Activated CD4-positive, CD25-positive, alpha-beta regulatory T cell (primary cell): ENCODE results near the gene ZNF805.
A peak's percentile ranks its signal among the peaks of the same experiment; 100 is the strongest.
"Not testable (repeated sequence)": the region's sequence is repeated elsewhere in the genome, so short reads cannot be mapped to it uniquely, and the experiment has no call there.

ENCODE experiments used
- DNase-seq, 4 experiments: peaks; one replicate each; lab custom pipeline; 2025; lab: John Stamatoyannopoulos, UW

Gene ZNF805

DNA sequence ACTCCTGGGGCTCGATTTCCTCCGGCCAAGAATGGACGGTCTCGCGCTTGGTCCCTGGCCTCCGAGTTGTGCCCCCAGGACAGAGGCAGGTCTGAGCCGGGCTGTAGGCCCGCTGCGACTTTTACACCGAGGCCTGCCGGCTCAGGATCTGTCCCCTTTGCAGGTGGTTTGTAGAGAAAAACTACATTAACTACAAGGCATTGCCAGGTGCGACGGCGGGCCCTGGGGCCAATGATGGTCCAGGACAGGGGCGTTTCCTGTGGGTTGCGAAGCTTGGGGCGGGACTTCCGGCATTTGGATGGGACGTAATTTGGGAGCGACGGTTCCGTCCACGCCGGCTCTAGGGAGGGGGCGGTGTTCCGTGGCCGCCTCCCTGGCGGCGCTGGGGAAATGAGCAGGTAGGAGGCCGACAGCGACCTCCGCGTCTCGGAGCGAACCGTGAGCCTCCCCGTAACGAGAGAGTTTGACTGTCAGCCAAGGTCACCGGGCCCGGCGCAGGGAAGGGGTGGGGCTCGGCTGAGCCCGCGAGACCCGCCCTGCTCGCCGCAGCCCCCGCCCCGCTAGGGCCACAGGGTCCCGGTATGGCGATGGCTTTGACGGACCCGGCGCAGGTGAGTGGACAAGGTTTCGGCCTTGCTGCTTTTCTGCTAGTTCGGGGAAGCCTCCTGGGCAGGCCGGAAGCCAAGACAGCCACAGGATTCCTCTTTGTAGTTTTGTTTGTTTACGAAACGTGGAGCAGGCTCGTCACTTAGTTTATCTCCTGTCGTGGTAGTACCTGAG is at the start of gene ZNF805:
Gene ZNF805 (plus strand): TSS at position 322 of the 780 bp plus-strand sequence. CDS start 260 bp downstream, at position 582.
- DNase-seq, result peak; percentile 87 to 94 (median 92)

GRCh38 chr19:57191141-57192076 is 49.0 kb upstream of the ZNF805 start, which contains the start of gene ZNF264:
Gene ZNF264, plus strand, starts transcription at chr19:57191500. Its CDS starts 414 bp downstream, at chr19:57191914.
- peak; percentile 80 to 88 (median 84) for DNase-seq

GRCh38 chr19:57192077-57192420 is 48.4 kb upstream of the ZNF805 start:
- no peak for DNase-seq

DNA sequence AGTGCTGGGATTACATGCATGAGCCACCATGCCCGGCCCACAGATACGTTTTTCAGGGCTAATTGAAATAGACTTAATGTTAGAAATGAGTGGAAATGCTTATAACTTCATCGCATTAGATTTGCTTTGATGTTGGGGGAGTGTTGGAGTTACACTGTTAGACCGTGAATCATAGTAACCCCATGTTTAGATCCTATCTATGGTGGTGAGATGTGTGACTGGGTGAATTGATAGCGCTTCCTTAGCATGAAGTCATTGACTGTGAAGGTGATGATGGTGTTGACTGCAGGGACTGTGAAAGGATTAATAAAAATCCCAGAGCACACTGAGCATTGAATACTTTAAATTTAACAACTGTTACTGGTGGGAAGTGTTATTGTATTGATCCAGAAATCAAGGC is 47.4 kb upstream of the ZNF805 start:
- no peak for DNase-seq

DNA sequence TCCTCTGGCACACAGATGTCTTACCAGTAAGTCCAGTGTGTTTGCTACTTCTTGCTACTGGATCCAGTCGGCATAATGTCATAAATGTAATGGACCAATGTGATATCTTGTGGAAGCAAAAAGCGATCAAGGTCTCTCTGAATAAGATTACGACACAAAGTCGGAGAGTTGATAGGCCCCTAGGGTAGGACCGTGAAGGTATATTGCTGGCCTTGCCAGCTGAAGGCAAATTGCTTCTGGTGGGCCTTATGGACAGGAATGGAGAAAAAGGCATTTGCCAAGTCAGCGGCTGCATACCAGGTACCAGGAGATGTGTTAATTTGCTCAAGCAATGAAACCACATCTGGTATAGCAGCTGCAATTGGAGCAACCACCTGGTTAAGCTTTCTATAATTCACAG is 42.6 kb upstream of the ZNF805 start:
- not testable (repeated sequence) for DNase-seq

DNA sequence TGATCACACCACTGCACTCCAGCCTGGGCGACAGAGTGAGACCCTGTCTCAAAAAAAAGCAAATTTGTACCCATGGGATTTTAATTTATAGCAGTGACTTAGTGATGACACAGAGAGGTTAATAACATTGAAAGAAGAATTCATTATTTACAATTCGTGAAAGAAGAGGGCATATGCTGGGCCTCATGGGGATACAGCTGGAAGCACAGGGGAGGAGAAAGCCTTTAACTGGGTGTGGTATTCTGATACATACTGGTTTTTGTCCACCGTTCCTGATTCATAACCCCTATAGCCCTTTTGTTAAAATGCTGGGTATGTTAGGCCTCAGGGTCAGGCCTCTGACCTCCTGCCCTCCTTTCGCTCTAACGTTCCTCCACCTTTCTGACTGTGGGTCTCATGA is 38.3 kb upstream of the ZNF805 start:
- DNase-seq, result no peak

DNA sequence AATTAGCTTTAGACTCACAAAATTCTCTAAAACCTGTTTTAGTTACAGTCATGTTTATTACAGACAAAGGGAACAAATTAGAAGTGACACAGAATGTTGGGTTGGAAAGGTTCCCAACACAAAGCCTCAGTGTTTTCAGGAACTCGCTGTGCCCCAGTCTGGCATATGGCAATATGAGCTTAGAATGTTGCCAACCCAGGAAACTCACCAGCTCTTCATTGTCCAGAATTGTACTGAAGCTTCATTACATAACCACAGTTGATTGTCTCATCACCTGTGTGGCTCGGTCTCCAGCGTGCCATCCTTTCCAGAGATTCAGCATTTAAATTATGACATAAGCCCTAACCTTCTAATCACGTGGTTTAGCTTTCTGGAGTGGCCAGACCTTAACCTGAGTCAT is 30.1 kb upstream of the ZNF805 start:
- no peak for DNase-seq

- no peak for DNase-seq
These were observed 28.3 kb upstream of the ZNF805 start for GRCh38 chr19:57212109-57212508.

- DNase-seq, result no peak
These were observed 12.9 kb upstream of the ZNF805 start for GRCh38 chr19:57227502-57227901.

- no peak for DNase-seq
These were observed 8.7 kb upstream of the ZNF805 start for GRCh38 chr19:57231686-57232085.

- no peak for DNase-seq
These were observed 7.2 kb upstream of the ZNF805 start for GRCh38 chr19:57233207-57233606.

DNA sequence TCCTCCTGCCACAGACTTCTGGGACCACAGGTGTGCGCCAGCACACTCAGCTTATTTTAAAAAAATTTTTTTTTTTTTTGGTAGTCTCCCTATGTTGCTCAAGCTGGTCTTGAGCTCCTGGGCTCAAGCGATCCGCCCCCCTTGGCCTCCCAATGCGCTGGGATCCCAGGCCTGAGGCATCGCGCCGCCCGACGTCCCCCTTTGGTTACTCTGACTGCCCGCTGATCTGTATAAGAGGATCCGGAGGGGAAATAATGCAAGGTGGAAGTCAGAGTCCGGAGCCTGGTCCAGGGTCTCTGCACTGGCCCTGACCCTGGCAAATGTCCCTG is 486 bp upstream of the ZNF805 start:
- DNase-seq, result no peak

- DNase-seq, result no peak
These were observed 744 bp downstream of the ZNF805 start for GRCh38 chr19:57241176-57241575.

DNA sequence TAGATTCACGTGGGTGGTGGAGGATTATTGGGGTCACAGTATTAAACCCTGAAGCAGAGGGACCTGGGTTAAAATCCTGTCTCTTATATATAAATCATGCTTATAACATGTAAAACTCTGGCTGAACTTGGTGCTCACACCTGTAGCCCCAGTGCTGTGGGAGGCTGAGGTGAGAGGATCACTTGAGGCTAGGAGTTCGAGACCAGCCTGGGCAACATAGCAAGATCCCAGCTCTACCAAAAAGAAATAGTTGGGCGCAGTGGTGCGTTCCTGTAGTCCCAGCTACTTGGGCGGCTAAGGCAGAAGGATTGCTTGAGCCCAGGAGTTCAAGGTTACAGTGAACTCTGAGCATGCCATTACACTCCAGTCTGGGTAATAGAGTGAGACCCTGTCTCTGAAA is 2.4 kb downstream of the ZNF805 start:
- no peak for DNase-seq

DNA sequence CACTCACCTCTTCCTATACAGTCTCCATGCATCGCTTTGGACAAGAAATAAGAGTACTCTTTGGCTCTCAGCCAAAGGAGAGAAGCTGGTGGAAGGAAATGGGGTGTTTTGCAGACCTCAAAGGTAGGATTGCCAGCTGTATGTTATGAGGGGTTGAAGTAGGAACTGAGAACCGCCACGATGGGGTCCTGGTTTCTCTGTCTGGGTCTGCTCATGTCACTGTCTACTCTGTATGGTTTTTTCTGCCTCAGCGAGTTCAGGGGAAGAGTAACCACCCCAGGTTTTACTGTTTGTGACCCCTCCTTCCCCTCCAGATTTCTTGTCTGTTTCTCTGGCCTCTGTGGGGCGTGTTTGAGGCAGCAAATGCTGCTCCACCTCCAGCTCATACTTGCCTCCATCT is 4.1 kb downstream of the ZNF805 start:
- no peak for DNase-seq

GRCh38 chr19:57245066-57245465 is 4.6 kb downstream of the ZNF805 start:
- DNase-seq, result no peak

- DNase-seq, result no peak
These were observed 5.5 kb downstream of the ZNF805 start for GRCh38 chr19:57245959-57246358.

GRCh38 chr19:57248646-57249045 is 8.2 kb downstream of the ZNF805 start:
- DNase-seq, result no peak

GRCh38 chr19:57249329-57249728 is 8.9 kb downstream of the ZNF805 start:
- DNase-seq, result no peak

DNA sequence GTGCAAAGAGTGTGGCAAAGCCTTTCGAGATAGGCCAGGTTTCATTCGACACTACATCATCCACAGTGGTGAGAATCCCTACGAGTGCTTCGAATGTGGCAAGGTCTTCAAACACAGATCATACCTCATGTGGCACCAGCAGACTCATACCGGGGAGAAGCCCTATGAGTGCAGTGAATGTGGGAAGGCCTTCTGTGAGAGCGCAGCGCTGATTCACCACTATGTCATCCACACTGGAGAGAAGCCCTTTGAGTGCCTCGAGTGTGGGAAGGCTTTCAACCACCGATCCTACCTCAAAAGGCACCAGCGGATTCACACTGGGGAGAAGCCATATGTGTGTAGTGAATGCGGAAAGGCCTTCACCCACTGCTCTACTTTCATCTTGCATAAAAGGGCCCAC is 13.3 kb downstream of the ZNF805 start:
- not testable (repeated sequence) for DNase-seq

DNA sequence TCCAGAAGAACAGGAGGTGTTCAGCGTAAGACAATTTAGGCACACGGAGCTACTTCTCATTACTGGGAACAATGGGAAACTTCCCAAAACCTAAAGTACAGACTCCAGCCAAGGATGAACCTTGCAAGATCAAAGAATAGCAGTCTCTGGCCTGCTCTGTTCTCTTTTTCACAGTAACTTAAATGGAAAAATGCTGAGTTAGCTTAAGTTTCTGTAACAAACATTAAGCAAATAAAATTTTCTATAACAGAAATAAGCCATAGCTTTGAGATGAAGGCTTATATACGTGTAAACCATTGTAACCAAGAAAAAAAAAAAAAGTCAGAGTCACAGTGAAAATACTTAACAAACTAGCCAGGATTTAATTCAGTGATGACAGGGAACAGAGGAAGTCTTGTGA is 21.6 kb downstream of the ZNF805 start:
- DNase-seq, result no peak

- no peak for DNase-seq
These were observed 22.9 kb downstream of the ZNF805 start for GRCh38 chr19:57263244-57263741.

DNA sequence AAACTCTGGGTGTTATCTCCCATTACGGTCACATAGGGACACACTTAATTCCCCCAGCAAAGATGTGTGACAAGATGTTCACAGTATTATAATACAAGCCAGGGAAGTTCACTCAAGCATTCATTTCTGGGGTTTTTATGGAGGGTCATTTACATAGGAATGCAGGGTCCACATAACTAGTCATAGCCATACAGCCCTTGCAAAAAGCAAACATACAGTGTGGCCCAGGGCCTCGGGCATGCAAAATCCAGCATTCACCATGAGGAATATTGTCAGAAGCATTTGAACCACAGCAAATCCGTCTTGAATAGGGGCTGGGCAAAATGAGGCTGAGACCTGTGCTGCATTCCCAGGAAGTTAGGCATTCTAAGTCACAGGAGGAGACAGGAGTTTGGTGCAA is 26.9 kb downstream of the ZNF805 start:
- no peak for DNase-seq
